DND-41 (cell line): Measurements from ENCODE around the gene OLFML2A.
"Not testable (repeated sequence)": the region's sequence is repeated elsewhere in the genome, so short reads cannot be mapped to it uniquely, and the experiment has no call there.

Experiments
- ATAC-seq: fragments of 200-7000 bp; cut with Tn5 transposase; 3 replicates; pipeline ENCODE4 v1.9.1; 2021; ENCODE audit warnings: low read depth; ENCODE audit not compliant: insufficient read depth
- DNase-seq: peaks from one replicate; pipeline ENCODE4 v3.0.0-alpha.2; 2020
- H2AFZ ChIP-seq: 2 replicates; pipeline ENCODE4 v1.6.0; 2012; ENCODE audit warnings: low read depth, low read length
- H3K27ac ChIP-seq: 2 replicates; pipeline ENCODE4 v1.5.1; 2012; ENCODE audit warnings: low read length, inconsistent platforms
- H3K27me3 ChIP-seq: fragments of 200-600 bp; sonication (generic); 2 replicates; pipeline ENCODE4 v1.6.0; 2012; ENCODE audit warnings: low read length, mild to moderate bottlenecking, inconsistent platforms; ENCODE audit not compliant: insufficient read depth, poor library complexity
- H3K36me3 ChIP-seq: 2 replicates; pipeline ENCODE4 v1.5.1; 2012; ENCODE audit warnings: low read length, inconsistent platforms; ENCODE audit not compliant: insufficient read depth
- H3K4me1 ChIP-seq: 2 replicates; pipeline ENCODE4 v1.5.1; 2012; ENCODE audit warnings: mild to moderate bottlenecking, low read length; ENCODE audit not compliant: insufficient read depth
- H3K4me2 ChIP-seq: 2 replicates; pipeline ENCODE4 v1.6.0; 2012; ENCODE audit warnings: mild to moderate bottlenecking, moderate library complexity, low read length, inconsistent platforms; ENCODE audit not compliant: insufficient read depth
- H3K4me3 ChIP-seq, 2 experiments: fragments of 200-600 bp in 1 of 2; shearing (Covaris generic) in 1 of 2; 2 replicates each; pipeline ENCODE4 v1.5.1; 2012 to 2016; ENCODE audit warnings: inconsistent platforms in 2 of 2, low read length in 2 of 2, mild to moderate bottlenecking in 2 of 2, low read depth in 1 of 2, moderate library complexity in 1 of 2
- H3K79me2 ChIP-seq: 2 replicates; pipeline ENCODE4 v1.6.0; 2012; ENCODE audit warnings: low read length, inconsistent platforms; ENCODE audit not compliant: insufficient read depth
- H3K9ac ChIP-seq: 2 replicates; pipeline ENCODE4 v1.6.0; 2012; ENCODE audit warnings: low read depth, mild to moderate bottlenecking, inconsistent platforms, low read length, moderate library complexity
- H3K9me3 ChIP-seq: 2 replicates; pipeline ENCODE4 v1.5.1; 2012; ENCODE audit warnings: low read length, moderate library complexity, mild to moderate bottlenecking, inconsistent platforms; ENCODE audit not compliant: insufficient read depth, severe bottlenecking
- H4K20me1 ChIP-seq: 2 replicates; pipeline ENCODE4 v1.6.0; 2012; ENCODE audit warnings: low read length; ENCODE audit not compliant: insufficient read depth
- EZH2 ChIP-seq: IDR thresholded peaks from 3 replicates; pipeline ENCODE4 v1.6.1; 2012; ENCODE audit warnings: borderline replicate concordance, low read depth, mild to moderate bottlenecking, moderate library complexity, low read length, inconsistent platforms; ENCODE audit not compliant: severe bottlenecking
- TF ChIP-seq, protein P1 (sequence below): IDR thresholded peaks from 2 replicates; pipeline ENCODE4 v1.5.1; 2012; ENCODE audit warnings: borderline replicate concordance, low read length, moderate library complexity, mild to moderate bottlenecking; ENCODE audit not compliant: poor library complexity, severe bottlenecking; ENCODE audit errors: extremely low read depth

OLFML2A gene

DNA sequence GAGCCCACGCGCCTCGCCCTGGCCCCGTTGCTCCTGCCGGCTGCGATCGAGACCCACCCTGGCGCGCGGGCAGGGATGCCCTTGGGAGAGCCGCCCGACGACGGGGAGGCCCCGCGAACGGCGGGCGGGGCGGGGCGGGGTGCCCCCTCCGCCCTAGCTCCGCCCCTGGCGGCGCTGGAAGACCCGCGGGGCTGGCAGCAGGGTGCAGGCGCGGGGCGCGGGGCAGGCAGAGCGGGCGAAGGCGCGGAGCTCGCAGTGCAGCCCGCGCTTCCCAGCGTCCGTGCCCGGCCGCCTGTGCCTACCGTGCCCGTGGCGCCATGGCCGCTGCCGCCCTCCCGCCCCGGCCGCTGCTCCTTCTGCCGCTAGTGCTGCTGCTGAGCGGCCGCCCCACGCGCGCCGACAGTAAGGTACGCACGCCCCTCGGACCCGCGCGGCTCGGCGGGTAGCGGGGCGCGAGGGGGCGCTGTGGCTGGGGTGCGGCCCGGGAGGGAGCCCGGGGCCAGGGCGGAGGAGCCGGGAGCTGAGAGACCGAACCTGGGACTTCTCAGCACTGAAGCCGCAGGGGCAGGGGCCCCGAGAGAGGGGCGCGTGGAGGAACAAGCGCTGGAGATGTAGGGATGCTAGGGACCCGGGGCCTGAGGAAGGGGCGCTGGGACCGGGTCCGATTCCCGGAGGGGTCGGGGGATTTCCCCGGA is at the start of gene OLFML2A:
OLFML2A (plus strand) TSS at position 180 of the 695 bp plus-strand sequence; CDS start at position 318, 138 bp downstream.
- ATAC-seq: no peak
- Histone ChIP-seq H3K4me1 (peaks cover 3% of the 10 kb centered on the region), H3K4me3 (no peak within 1 kb of the TSS), H3K79me2 (no peaks in the 10 kb centered on the region), H2AFZ (no peak within 1 kb of the TSS), H4K20me1 (no peaks in the 10 kb centered on the region), H3K27me3 (no peaks in the 10 kb centered on the region), H3K9ac (no peak within 1 kb of the TSS), H3K4me2 (no peak within 1 kb of the TSS), H3K27ac (no peak within 1 kb of the TSS), H3K36me3 (no peaks in the 10 kb centered on the region), H3K9me3 (no peaks in the 10 kb centered on the region)
- DNase-seq: no peak
- TF ChIP-seq EZH2: no peak

DNA sequence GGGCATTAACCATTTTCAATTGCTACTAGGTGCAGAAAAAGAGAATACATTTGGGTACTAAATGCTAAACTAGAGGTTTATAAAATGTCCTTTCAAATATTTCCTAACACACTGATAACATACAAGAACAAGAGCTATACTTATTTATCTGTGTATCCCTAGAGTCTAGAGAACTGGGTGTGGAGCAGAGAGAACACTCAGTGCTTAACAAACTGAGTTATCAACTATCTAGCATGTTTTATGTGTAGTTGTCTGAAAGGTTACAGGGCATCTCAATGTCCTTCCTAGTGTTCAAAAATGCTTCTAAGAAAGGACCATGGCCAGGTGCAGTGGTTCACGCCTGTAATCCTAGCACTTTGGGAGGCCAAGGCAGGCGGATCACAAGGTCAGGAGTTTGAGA is 46.2 kb upstream of the OLFML2A start:
- H3K4me1 ChIP-seq: no peaks in the 10 kb centered on the region
- TF ChIP-seq EZH2: no peak
- TF ChIP-seq, protein P1, sequence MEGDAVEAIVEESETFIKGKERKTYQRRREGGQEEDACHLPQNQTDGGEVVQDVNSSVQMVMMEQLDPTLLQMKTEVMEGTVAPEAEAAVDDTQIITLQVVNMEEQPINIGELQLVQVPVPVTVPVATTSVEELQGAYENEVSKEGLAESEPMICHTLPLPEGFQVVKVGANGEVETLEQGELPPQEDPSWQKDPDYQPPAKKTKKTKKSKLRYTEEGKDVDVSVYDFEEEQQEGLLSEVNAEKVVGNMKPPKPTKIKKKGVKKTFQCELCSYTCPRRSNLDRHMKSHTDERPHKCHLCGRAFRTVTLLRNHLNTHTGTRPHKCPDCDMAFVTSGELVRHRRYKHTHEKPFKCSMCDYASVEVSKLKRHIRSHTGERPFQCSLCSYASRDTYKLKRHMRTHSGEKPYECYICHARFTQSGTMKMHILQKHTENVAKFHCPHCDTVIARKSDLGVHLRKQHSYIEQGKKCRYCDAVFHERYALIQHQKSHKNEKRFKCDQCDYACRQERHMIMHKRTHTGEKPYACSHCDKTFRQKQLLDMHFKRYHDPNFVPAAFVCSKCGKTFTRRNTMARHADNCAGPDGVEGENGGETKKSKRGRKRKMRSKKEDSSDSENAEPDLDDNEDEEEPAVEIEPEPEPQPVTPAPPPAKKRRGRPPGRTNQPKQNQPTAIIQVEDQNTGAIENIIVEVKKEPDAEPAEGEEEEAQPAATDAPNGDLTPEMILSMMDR: no peak
- no peaks in the 10 kb centered on the region; the same call in 1 of the 2 replicates for H3K36me3 ChIP-seq
- H3K9ac ChIP-seq: no peak overlapping the region
- H3K9me3 ChIP-seq: no peaks in the 10 kb centered on the region
- DNase-seq: no peak
- H3K27ac ChIP-seq: no peak overlapping the region
- no peak for ATAC-seq
- H3K79me2 ChIP-seq: no peaks in the 10 kb centered on the region
- no peaks in the 10 kb centered on the region for H3K27me3 ChIP-seq
- no peak overlapping the region for H3K4me3 ChIP-seq
- no peaks in the 10 kb centered on the region for H4K20me1 ChIP-seq
- H2AFZ ChIP-seq: no peak overlapping the region
- H3K4me2 ChIP-seq: no peak overlapping the region

DNA sequence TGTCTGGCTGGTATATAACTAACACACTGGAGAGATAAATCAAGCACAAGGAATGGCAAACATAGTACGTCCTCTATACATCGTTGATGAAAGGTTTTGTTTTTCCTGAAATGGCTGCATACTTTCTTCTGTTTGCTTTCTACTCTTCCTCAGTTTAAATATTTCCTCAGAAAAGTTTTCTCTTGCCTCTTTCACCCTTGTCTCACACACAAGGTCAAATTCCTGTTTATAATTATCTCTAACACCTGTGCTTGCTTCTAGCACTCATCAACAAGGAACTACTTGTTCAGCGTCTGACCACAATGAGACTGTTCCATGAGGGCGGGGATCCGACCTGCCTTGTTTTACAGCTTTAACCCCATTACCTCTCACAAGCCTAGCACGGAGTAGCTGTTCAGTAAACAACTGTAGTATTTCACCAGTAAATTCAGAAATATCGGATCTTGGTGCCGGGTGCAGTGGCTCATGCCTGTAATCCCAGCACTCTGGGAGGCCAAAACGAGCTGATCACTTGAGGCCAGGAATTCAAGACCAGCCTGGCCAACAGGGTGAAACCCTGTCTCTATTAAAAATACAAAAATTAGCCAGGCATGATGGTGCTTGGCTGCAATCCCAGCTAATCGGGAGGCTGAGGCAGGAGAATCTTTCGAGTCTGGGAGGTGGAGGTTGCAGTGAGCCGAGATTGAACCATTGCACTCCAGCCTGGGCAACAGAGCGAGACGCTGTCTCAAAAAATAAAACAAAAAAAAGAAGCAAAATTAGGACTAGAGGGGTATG is 42.8 kb upstream of the OLFML2A start:
- H4K20me1 ChIP-seq: 0 out of 2 replicates have a peak, but pooled peaks cover 4% of the 10 kb centered on the region
- H3K79me2 ChIP-seq: no peaks in the 10 kb centered on the region
- no peaks in the 10 kb centered on the region for H3K9me3 ChIP-seq
- no peak for ATAC-seq
- H2AFZ ChIP-seq: no peak overlapping the region
- peaks cover 5% of the 10 kb centered on the region; the same call in 1 of the 2 replicates for H3K4me1 ChIP-seq
- H3K9ac ChIP-seq: no peak overlapping the region
- H3K4me3 ChIP-seq: no peak overlapping the region
- no peak for TF ChIP-seq EZH2
- TF ChIP-seq, protein P1: no peak
- no peak for DNase-seq
- no peaks in the 10 kb centered on the region; the same call in 1 of the 2 replicates for H3K36me3 ChIP-seq
- no peak overlapping the region for H3K27ac ChIP-seq
- no peak overlapping the region for H3K4me2 ChIP-seq
- H3K27me3 ChIP-seq: no peaks in the 10 kb centered on the region

DNA sequence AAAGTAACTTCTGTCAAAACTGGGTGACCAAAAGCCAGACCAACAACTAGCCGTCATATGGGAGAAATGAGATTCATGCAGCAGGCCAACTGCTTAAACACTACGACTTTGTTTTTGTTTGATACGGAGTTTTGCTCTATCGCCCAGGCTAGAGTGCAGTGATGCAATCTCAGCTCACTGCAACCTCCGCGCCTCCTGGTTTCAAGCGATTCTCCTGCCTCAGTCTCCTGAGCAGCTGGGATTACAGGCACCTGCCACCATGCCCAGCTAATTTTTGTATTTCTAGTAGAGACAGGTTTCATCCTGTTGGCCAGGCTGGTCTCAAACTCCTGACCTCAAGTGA is 42.2 kb upstream of the OLFML2A start:
- H3K27me3 ChIP-seq, H3K27ac ChIP-seq, H3K4me2 ChIP-seq, DNase-seq, H4K20me1 ChIP-seq, H3K9me3 ChIP-seq, H2AFZ ChIP-seq, H3K36me3 ChIP-seq, H3K79me2 ChIP-seq, ATAC-seq, H3K4me1 ChIP-seq, H3K9ac ChIP-seq, H3K4me3 ChIP-seq: not testable (repeated sequence)
